Neural crest cell (in vitro differentiated cells): ENCODE data around the gene RPE65. TPM values are rescaled to one million over a fixed set of nuclear protein-coding genes. Genes with fewer than 3 reads are reported as not detected.
A peak's percentile ranks its signal among the peaks of the same experiment; 100 is the strongest.
"Not testable (repeated sequence)": the region's sequence is repeated elsewhere in the genome, so short reads cannot be mapped to it uniquely, and the experiment has no call there.

Experiments used
- DNase-seq: peaks from one replicate; pipeline ENCODE4 v3.0.0; 2021; ENCODE audit warnings: low read depth, mixed read lengths, low spot score
- H3K27ac Mint-ChIP-seq: one replicate; pipeline ENCODE4 v1.8.0; 2021; ENCODE audit warnings: mild to moderate bottlenecking, mixed read lengths; ENCODE audit not compliant: unreplicated experiment
- H3K27me3 Mint-ChIP-seq: 2 replicates; pipeline ENCODE4 v1.8.0; 2021; ENCODE audit warnings: low read depth, mild to moderate bottlenecking, mixed read lengths
- H3K36me3 Mint-ChIP-seq: 2 replicates; pipeline ENCODE4 v1.8.0; 2021; ENCODE audit warnings: low read depth, mild to moderate bottlenecking, mixed read lengths
- H3K4me1 Mint-ChIP-seq: 2 replicates; pipeline ENCODE4 v1.8.0; 2021; ENCODE audit warnings: mixed read lengths
- H3K4me3 Mint-ChIP-seq: one replicate; pipeline ENCODE4 v1.8.0; 2021; ENCODE audit warnings: mild to moderate bottlenecking, mixed read lengths
- H3K9me3 Mint-ChIP-seq: 2 replicates; pipeline ENCODE4 v1.8.0; 2021; ENCODE audit warnings: mixed read lengths
- total RNA-seq: library from RNA; stranded (reverse); gene quantifications from 2 replicates; pipeline ENCODE4 v1.2.1, GENCODE V29; 2021
- TF ChIP-seq, protein P1 (sequence below): fragments of 200-600 bp; sonication (generic); conservative IDR thresholded peaks from 2 replicates; pipeline ENCODE4 v1.5.0; 2021; ENCODE audit warnings: antibody characterized with exemption, mild to moderate bottlenecking

Gene RPE65
- total RNA-seq, 1 donor from 2014 or later: not detected

DNA sequence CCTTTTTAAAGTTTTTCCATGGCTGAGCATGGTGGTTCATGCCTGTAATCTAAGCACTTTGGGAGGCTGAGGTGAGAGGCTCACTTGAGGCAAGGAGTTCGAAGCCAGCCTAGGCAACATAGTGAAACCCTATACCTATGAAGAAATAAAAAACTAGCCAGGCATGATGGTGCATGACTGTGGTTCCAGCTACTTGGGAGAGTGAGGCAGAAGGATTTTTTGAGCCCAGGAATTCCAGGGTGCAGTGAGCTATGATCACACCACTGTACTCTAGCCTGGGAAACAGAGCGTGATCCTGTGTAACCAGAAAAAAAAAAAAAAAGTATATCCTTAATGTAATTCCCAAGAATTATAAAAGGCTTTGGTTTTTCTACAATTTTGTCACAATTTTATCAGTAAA, 29.7 kb upstream of the RPE65 start:
- H3K4me3 Mint-ChIP-seq: no peak overlapping the region
- no peaks in the 10 kb centered on the region for H3K4me1 Mint-ChIP-seq
- H3K9me3 Mint-ChIP-seq: no peaks in the 10 kb centered on the region
- TF ChIP-seq, protein P1, sequence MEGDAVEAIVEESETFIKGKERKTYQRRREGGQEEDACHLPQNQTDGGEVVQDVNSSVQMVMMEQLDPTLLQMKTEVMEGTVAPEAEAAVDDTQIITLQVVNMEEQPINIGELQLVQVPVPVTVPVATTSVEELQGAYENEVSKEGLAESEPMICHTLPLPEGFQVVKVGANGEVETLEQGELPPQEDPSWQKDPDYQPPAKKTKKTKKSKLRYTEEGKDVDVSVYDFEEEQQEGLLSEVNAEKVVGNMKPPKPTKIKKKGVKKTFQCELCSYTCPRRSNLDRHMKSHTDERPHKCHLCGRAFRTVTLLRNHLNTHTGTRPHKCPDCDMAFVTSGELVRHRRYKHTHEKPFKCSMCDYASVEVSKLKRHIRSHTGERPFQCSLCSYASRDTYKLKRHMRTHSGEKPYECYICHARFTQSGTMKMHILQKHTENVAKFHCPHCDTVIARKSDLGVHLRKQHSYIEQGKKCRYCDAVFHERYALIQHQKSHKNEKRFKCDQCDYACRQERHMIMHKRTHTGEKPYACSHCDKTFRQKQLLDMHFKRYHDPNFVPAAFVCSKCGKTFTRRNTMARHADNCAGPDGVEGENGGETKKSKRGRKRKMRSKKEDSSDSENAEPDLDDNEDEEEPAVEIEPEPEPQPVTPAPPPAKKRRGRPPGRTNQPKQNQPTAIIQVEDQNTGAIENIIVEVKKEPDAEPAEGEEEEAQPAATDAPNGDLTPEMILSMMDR: no peak
- H3K36me3 Mint-ChIP-seq: peaks cover 30% of the 10 kb centered on the region
- no peaks in the 10 kb centered on the region for H3K27me3 Mint-ChIP-seq
- DNase-seq: no peak
- H3K27ac Mint-ChIP-seq: no peak overlapping the region

DNA sequence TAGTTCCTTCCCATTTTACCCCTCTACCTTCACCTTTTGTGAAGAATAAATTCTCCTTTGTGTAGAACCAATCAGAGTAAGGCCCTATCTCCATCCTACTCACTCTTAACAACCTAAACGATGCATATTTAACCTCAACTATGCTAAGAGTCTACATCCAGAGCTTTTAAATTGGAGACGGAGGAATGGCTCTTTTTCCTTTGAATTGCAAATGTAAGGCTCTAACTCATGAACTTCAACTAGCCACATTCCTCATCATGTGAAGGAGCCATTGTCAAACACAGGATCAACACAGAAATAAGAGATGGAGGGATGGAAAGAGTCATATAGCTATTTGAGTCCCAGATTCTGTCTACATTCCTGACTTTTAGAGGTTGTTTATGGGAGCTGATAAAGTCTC, 28.9 kb upstream of the RPE65 start:
- TF ChIP-seq, protein P1: no peak
- Mint-ChIP-seq H3K36me3 (peaks cover 31% of the 10 kb centered on the region), H3K27me3 (no peaks in the 10 kb centered on the region), H3K27ac (no peak overlapping the region), H3K9me3 (no peaks in the 10 kb centered on the region), H3K4me3 (no peak overlapping the region), H3K4me1 (no peaks in the 10 kb centered on the region)
- no peak for DNase-seq

DNA sequence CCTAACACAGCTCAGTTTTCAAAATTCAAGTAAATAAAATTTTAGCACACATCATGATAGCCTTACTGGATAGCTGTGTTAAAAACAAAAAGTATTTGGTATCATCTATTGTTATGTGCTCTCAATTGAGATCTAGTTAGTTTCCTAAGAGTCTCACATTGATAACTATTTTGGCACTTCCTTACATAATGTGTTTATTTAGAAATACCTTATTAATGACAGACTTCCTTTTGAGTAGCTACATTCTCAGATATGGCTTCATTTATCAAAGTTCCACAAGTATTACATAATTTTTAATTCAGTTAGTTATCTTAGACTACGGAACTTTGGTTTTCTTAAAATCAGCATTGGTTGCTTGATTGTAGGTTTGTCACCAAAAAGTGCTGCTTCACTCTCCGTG, 26.9 kb upstream of the RPE65 start:
- DNase-seq, H3K27me3 Mint-ChIP-seq, H3K27ac Mint-ChIP-seq, H3K4me3 Mint-ChIP-seq, H3K4me1 Mint-ChIP-seq, H3K9me3 Mint-ChIP-seq: not testable (repeated sequence)
- peaks cover 17% of the 10 kb centered on the region for H3K36me3 Mint-ChIP-seq

DNA sequence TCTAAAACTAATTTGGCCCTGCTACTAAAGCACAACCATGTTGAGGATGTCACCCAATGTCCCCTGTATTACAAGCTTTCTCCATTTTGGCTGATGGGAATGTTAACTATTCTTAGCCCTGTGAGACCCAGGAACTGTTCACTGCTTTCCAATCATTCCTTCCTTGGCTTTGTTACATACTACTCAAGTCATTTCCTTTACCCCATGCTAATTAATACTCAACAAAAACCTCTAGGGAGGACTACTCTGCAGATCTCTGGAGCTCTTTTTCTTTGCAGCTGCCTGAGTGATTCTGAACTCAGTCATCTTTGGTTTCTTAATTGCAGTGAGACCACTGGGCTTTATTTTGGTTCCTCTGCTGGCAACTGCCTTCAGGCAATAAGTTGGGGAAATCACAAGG, 23.3 kb upstream of the RPE65 start:
- TF ChIP-seq, protein P1: no peak
- Mint-ChIP-seq H3K36me3 (peaks cover 6% of the 10 kb centered on the region), H3K4me3 (no peak overlapping the region), H3K27me3 (no peaks in the 10 kb centered on the region), H3K9me3 (no peaks in the 10 kb centered on the region), H3K4me1 (no peaks in the 10 kb centered on the region), H3K27ac (no peak overlapping the region)
- no peak for DNase-seq

DNA sequence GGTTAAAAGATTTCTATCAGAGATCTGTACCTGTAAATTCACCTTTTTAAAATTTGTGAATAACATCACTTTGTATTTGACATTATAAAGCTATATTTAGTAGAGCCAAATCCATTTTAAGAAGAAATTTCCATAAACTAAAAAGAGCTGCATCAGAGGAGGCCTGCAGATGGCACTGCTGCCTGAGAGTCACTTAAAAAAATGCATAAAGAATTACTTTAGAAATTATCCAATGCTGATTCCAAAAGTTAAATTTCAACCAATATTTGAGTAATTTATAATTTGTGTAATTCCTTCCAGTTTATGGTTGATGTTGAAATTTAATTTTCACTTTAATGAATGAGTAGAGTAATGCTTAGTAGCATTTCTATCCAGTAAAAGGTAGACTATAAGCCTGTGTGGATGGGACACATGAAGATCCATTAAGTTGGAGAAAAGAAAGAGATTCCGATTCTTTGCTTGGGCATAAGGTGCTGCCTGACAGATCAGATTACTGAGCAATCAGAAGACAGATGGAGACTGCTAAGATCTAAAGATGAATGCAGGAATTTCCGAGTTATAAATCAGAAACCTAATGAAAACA, 20.7 kb upstream of the RPE65 start:
- no peak overlapping the region for H3K27ac Mint-ChIP-seq
- TF ChIP-seq, protein P1: peak; percentile 79
- no peaks in the 10 kb centered on the region for H3K27me3 Mint-ChIP-seq
- DNase-seq: no peak
- H3K36me3 Mint-ChIP-seq: peaks cover 6% of the 10 kb centered on the region
- H3K4me1 Mint-ChIP-seq: no peaks in the 10 kb centered on the region
- H3K4me3 Mint-ChIP-seq: no peak overlapping the region
- no peaks in the 10 kb centered on the region for H3K9me3 Mint-ChIP-seq

DNA sequence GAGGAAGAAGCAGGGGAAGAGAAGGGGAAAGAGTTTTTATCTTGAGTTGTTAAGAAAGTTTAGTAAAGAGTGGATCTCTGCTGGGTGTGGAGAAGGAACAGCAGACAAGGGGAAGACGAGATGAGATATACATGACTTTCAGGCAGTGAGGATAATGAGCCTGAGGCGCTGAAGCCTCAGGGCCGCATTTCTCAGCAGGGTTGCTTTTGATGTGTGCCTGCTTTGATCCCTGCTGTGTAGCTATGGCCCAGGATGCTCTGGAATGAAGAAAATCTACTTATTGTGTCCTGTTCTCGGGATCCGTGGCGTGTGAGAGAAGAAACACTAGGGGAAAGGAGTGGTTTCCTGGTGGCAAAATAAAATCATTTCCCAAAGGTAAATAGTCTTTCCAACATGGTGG, 15.1 kb upstream of the RPE65 start:
- no peak for DNase-seq
- H3K36me3 Mint-ChIP-seq: peaks cover 2% of the 10 kb centered on the region
- H3K27ac Mint-ChIP-seq: peak overlapping the region; percentile 0
- peaks cover 9% of the 10 kb centered on the region for H3K4me1 Mint-ChIP-seq
- H3K4me3 Mint-ChIP-seq: no peak overlapping the region
- peaks cover 4% of the 10 kb centered on the region for H3K9me3 Mint-ChIP-seq
- TF ChIP-seq, protein P1: no peak
- H3K27me3 Mint-ChIP-seq: no peaks in the 10 kb centered on the region
